Measurements from ENCODE around the gene SMYD3.

Gene SMYD3

GRCh38 chr1:245938046-245938435, 569.0 kb downstream of the SMYD3 start:
- DNase-seq (ENCODE audit: extremely low read depth, insufficient read length): no peak
- H3K36me3 ChIP-seq (ENCODE audit: control insufficient read depth, insufficient read depth, low read length): no peaks in the 10 kb centered on the region
- TF ChIP-seq, protein P1, sequence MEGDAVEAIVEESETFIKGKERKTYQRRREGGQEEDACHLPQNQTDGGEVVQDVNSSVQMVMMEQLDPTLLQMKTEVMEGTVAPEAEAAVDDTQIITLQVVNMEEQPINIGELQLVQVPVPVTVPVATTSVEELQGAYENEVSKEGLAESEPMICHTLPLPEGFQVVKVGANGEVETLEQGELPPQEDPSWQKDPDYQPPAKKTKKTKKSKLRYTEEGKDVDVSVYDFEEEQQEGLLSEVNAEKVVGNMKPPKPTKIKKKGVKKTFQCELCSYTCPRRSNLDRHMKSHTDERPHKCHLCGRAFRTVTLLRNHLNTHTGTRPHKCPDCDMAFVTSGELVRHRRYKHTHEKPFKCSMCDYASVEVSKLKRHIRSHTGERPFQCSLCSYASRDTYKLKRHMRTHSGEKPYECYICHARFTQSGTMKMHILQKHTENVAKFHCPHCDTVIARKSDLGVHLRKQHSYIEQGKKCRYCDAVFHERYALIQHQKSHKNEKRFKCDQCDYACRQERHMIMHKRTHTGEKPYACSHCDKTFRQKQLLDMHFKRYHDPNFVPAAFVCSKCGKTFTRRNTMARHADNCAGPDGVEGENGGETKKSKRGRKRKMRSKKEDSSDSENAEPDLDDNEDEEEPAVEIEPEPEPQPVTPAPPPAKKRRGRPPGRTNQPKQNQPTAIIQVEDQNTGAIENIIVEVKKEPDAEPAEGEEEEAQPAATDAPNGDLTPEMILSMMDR (IDR thresholded peaks at IDR 0.05; ENCODE audit: insufficient read depth, low read length, poor library complexity, severe bottlenecking): no peak
- no peak overlapping the region for H3K4me3 ChIP-seq (replicated peaks; ENCODE audit: low read depth, low read length)
- no peaks in the 10 kb centered on the region for H3K27me3 ChIP-seq (replicated peaks; ENCODE audit: control insufficient read depth, insufficient read depth, low read length)

DNA sequence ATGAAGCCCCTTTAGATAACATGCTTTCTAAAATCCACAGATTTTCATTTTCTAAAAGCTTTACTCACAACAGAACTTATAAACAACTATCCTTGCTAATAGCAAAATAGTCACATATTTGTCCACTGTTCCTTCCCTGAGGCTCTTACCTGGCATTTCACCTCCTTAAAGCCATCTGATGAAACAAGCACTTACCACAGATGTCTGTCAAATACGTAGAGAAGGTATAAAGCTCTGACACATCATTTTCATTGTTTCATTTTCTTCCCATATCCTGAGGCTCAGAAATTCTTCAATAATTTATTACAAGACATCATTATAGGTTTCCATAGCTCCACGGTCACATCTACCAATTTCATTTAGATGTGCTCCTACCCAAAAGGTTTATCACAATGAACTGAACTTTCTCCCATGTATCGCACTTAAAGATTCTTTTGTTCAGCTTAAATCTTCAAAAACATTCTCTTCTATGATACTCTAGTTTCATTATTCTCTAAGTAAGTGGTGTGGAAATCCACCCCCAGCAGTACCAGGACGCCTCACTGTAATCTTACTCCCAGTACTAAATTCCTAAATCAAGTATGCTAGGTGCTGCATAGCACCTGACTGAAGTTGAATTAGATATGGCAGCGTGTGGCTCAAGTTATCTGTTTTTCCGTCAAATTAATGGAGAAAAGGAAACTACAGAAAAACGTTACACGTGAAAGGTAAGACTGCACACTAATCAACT, 569.6 kb downstream of the SMYD3 start:
- TF ChIP-seq, protein P1 (IDR thresholded peaks at IDR 0.05; ENCODE audit: insufficient read depth, low read length, poor library complexity, severe bottlenecking): no peak
- no peak for DNase-seq (ENCODE audit: extremely low read depth, insufficient read length)
- no peak overlapping the region for H3K4me3 ChIP-seq (replicated peaks; ENCODE audit: low read depth, low read length)
- no peaks in the 10 kb centered on the region for H3K36me3 ChIP-seq (ENCODE audit: control insufficient read depth, insufficient read depth, low read length)
- no peaks in the 10 kb centered on the region for H3K27me3 ChIP-seq (replicated peaks; ENCODE audit: control insufficient read depth, insufficient read depth, low read length)

DNA sequence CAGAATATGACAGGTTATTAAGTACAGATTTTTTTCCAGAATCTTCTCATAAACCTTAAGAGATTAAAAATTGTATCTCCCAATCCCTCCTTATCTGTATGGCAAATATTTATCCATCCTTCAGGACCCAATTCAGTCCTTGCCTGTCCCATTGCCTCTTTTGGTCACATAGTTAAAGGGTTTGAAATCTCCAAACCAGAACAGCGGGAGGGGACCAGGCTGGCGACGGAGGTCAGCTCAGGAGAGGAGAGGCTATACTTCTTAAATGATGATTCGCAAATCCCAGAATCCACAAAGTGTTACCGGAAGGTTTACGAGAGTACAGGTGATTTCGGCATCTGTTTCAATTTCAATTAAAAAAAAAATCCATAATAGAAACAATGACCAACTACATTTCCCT, 572.7 kb downstream of the SMYD3 start:
- TF ChIP-seq, protein P1 (IDR thresholded peaks at IDR 0.05; ENCODE audit: insufficient read depth, low read length, poor library complexity, severe bottlenecking): no peak
- Histone ChIP-seq H3K36me3 (ENCODE audit: control insufficient read depth, insufficient read depth, low read length) (no peaks in the 10 kb centered on the region), H3K4me3 (replicated peaks; ENCODE audit: low read depth, low read length) (no peak overlapping the region), H3K27me3 (replicated peaks; ENCODE audit: control insufficient read depth, insufficient read depth, low read length) (no peaks in the 10 kb centered on the region)
- DNase-seq (ENCODE audit: extremely low read depth, insufficient read length): no peak

- H3K4me3 ChIP-seq (replicated peaks; ENCODE audit: low read depth, low read length): no peak overlapping the region
- no peak for DNase-seq (ENCODE audit: extremely low read depth, insufficient read length)
- no peaks in the 10 kb centered on the region for H3K27me3 ChIP-seq (replicated peaks; ENCODE audit: control insufficient read depth, insufficient read depth, low read length)
- TF ChIP-seq, protein P1 (IDR thresholded peaks at IDR 0.05; ENCODE audit: insufficient read depth, low read length, poor library complexity, severe bottlenecking): no peak
- H3K36me3 ChIP-seq (ENCODE audit: control insufficient read depth, insufficient read depth, low read length): no peaks in the 10 kb centered on the region
These were observed 573.5 kb downstream of the SMYD3 start for GRCh38 chr1:245933431-245934045.

- Histone ChIP-seq H3K27me3 (replicated peaks; ENCODE audit: control insufficient read depth, insufficient read depth, low read length) (no peaks in the 10 kb centered on the region), H3K4me3 (replicated peaks; ENCODE audit: low read depth, low read length) (no peak overlapping the region), H3K36me3 (ENCODE audit: control insufficient read depth, insufficient read depth, low read length) (no peaks in the 10 kb centered on the region)
- TF ChIP-seq, protein P1 (IDR thresholded peaks at IDR 0.05; ENCODE audit: insufficient read depth, low read length, poor library complexity, severe bottlenecking): no peak
- DNase-seq (ENCODE audit: extremely low read depth, insufficient read length): no peak
These were observed 574.6 kb downstream of the SMYD3 start for GRCh38 chr1:245932302-245932972.

Measured in GM06990 (cell line).